HG03045 (cell line): ENCODE measurements around the gene CLSTN1.
"Not testable (repeated sequence)": the region's sequence is repeated elsewhere in the genome, so short reads cannot be mapped to it uniquely, and the experiment has no call there.

Experiments used
- ATAC-seq: cut with Tn5 transposase; IDR thresholded peaks from one replicate; pipeline ENCODE4 v1.9.1; 2021; ENCODE audit warnings: mild to moderate bottlenecking, moderate library complexity; ENCODE audit not compliant: unreplicated experiment

CLSTN1 gene

DNA sequence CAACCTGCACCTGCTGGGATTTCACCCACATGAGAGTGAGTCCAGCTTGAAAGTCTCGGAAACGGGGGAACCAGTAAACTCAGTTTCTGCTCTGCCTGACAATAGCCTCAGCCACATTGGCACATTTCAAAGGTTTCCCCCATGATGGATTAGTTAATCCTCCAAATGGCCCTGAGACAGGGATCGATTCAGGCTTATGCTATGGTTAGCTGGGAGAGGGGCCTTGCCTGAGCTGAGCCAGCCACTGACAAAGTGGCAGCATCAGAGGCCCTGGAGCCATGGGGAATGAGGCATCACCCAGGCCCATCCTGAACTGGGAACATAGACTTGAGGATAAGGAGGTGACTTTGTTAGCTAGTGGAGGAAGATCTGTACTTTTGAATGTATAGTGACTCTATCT, 2.9 kb upstream of the CLSTN1 start:
- no peak for ATAC-seq

DNA sequence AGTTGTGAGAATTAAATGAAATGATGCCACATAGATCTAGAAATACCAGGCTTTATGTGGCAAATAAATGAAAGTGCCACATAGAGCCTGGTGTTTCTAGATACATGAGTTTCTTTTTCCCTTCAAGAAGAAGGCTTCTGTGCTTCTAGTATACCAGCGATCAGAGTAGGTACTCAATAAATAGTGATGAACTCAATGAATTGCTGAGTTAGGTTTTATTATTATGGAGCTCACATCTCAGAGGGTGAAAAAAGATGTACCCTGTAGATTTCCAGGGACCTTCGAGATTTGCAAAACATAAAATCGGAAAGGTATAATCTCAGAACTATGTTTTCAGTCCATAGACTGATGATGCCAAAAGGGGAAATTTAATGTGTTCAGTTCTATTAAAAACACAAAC, 2.3 kb upstream of the CLSTN1 start:
- ATAC-seq = no peak

DNA sequence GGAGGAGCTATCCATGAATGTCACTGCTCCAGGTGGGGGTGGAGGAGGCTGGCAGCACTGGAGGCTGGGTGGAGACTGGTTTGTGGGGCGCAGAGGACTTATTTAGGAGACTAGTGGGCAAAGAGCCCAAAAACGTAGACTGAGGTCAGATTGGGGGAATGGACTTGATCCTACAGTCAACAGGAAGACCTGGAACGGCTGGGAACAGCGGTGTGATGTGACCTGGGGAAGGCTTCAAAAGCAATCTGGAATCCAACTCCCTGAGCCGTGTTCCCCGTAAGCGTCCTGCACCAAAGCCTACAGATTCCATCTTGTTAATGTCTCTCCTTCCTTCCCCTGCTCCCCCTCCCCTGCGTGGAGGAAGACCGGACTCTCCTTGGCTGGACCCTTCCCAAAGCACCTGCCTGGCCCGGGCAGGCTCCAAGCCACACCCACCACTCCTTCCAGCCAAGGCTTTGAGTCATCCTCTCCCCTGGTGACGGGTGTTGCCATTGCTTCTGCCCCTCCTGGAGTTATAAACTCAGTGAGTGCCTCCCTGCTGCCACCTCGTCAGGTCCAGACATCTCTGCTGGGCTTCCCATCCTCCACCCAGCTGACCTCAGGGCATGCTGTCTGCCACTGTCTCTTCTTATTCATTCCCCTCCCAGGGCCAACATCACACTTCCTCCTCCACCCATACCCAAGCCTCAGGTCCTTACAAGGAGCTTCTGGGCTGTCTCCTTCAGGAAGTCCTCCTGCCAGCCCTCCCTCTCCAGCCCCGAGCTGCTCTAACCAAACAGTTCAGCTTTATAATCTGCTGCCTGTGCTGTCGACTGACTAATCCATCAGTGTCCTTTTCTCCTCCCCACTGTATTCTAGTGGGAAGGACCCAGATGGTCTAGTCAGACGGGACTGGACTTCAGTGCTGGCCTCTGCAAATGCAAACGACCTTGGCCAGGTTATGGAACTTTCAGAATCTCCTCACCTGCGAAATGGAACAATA, 1.6 kb upstream of the CLSTN1 start:
- ATAC-seq = no peak

DNA sequence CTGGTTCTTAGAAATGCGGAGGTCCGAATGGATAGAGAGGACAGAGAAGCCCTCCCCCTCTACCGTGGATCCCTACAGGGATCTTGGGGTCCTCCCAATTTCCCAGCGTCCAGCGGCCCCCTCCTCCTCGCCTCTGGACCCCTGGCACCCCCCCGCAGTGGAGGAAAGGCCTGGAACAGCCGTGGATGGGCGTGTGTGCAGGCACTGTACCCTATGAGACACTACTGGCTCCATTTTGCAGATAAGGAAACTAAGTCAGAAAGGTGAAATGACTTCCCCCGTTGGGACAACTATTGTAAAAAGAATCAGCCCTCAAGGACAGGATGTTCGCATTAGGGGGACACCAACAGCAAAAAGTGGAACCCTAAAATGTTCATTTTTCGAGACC, 931 bp upstream of the CLSTN1 start:
- no peak for ATAC-seq

DNA sequence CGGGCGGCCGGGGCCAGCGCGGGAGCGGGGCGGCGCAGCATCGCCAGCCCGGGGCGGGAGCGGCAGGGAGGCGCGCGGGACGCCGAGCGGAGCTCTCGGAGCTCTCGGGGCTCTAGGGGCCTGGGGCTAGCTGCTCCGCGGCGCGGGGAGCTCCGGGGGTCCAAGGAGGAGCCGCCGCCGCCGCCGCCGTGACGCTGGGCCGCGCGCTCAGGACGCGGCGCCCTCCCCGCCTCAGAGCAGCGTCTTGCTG, 147 bp downstream of the CLSTN1 start:
- ATAC-seq = peak; percentile 20

DNA sequence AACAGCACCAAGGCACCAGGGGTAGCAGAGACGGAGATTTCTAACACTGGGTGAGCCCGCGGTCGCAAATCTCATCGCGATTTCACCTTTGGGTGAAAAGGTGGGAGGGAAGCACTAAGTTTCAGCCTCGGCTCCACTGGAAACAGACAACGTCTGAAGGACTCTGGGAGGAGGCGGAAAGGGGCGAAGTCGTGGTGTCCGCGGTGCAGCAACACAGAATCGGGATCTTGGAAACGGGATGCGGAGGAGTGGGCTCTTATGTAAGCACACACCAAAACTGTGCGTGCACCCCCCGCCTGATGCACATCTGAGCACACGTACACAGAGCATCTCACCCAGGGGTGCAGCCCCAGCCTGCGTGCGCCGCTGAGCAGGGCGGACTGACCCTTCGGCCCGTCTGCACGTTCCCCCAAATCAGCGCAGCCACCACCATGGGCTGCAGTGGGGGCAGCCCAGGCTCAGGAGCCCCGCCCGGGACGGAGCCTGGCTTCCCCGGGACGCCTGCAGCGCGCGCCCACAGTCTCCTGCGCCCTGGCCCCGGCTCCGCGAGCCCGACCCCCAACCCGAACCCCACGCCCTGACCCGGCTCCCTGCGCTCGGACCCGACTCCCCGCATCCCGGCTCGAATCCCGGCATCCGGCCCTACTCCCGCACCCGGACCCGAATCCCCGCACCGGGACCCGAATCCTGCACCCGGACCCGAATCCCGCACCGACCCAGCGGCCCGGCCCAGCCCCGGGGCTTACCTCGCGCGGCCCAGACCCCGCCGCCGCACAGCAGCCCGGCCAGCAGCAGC, 670 bp downstream of the CLSTN1 start:
- peak; percentile 11 for ATAC-seq

DNA sequence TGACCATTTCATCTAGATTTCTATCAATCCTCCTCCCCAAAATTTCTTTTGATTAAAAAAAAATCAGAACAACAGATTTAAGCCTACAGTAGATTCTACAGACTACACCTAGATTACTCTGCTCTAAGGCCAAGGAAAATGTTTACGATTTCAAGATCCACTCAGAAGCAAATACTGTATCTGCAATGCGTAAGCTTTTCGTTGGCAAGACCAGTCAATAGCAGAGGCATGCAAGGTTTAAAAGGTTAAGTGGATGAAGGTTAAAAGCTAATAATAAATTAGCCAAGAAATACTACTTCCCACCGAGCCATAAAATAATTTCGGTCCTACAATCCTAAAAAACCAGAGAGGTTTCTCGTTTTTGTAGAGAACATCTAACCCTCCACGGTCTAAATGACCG, 1.3 kb downstream of the CLSTN1 start:
- no peak for ATAC-seq

DNA sequence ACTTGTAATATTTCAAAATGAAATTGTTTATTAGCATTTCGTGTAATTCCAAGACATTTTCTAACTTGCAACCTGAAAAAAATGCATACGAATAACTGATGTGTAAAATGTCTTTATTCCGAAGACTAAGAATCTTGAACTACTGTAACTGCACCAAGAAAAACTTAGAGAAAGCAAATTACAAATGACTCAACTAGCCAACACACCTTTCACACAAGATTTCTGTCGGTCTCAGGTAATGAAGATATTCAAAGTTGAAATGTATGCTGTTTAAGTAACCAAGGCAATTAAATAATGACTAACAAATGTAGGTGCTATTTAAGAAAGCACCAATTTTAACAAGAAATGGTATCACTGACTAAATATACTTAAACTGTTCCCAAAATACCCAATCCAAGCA, 2.1 kb downstream of the CLSTN1 start:
- ATAC-seq = no peak

DNA sequence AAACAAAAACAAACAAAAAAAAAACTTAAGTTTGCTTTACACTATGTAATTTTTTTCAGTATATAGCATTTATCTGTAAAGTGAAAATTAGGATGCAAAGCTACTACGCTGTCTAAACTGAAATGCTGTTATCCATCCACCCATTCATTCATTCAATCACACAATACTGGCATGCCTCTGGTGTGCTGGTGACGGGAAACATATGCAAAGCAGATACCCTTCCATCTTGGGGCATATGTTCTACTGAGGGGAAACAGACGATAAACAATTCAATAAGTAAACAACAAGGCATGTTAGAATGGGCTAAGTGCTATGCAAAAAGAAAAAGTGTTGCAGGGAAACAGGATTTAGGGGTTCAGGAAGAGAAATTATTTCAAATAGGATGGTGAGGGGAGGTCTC, 3.2 kb downstream of the CLSTN1 start:
- ATAC-seq = no peak

DNA sequence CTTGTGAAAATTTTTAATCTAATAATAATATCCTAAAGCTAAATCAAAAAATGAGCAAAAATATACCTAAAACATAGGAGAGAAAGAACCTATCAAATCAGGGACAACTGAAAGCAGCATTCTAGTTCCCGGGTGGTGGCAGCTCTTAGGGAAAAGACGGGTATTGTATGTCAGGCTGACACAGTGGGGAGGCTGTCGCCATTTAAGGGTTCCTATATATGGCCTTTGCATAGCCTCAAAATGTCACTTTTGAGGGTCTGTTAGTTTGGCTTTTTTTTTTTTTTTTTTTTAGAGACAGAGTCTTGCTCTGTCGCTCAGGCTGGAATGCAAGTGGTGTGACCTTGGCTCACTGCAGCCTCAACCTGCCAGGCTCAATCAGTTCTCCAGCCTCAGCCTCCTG, 6.0 kb downstream of the CLSTN1 start:
- no peak for ATAC-seq

DNA sequence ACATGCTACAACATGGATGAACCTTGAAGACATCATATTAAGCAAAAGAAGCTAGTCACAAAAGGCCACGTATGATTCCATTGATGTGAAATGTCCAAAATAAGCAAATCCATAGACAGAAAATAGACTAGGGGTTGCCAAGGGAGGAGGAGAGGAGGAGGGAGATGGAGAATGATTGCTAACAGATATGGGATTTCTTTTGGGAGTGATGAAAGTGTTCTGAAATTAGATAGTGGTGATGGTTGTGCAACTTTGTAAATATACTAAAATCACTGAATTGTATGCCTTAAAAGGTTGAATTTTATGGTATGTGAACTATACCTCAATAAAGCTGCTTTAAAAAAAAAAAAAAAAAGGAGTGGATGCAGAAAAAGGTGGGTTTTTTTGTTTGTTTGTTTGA, 7.6 kb downstream of the CLSTN1 start:
- no peak for ATAC-seq

DNA sequence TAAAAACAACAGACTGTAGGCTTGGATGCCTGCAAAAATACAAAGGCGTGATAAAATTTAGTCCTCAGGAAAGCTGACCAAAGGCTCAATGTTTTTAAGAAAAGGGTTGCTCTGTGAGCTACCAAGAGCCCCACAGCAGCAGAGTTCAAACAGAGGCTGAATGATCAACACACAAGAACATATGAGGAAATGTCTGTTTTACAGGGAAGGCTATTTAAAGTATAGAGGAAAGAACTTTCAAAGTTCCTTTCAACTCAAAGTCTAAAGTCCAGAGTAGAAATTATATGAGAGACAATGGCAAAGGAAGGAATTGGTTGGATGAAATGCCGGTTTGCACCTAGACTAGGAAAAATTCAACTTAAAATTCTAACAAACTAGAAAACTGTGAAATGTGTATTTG, 8.6 kb downstream of the CLSTN1 start:
- no peak for ATAC-seq

DNA sequence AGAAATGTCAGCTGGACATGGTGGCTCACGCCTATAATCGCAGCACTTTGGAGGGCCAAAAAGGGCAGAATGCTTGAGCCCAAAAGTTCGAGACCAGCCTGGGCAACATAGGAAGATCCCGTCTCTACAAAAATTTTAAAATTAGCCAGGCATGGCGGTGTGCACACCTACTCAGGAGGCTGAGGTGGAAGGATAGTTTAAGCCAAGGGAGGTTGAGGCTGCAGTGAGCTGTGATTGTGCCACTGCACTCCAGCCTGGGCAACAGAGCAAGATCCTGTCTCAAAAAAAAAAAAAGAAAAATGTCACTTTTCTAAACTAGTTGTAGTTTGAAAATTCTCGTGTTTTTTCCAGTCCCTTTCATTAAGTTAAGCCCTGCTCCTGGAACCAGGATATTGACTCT, 9.1 kb downstream of the CLSTN1 start:
- ATAC-seq = no peak

DNA sequence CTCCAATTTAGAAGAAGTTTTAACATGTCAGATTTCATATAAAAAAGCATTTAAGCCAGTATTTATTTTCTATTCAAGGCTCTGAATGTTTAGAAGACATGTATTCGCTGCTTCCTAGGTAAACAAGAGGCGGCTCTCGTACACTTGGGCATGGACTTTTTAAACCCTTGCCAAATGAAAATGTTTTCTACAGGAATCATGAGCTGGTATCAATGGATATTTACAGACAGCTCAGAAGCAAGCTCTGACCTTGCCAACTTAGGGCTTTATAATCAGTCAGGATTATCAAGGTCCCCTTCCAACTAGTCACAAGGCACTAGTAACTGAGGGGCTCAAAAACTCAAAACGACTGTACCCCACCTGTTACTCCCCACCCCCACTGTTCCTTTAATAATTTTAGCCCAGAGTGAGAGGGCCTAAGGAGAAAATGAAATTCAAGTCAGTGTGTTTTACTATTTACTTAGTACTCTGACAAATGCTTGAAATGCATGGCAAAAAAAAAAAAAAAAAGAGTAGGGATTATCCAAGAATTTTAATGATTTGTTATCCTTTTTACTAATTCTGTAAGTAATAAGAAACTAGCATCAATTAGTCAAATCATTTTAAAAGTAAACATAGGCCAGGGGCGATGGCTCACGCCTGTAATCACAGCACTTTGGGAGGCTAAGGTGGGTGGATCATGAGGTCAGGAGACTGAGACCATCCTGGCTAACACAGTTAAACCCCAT, 12.4 kb downstream of the CLSTN1 start:
- no peak for ATAC-seq

DNA sequence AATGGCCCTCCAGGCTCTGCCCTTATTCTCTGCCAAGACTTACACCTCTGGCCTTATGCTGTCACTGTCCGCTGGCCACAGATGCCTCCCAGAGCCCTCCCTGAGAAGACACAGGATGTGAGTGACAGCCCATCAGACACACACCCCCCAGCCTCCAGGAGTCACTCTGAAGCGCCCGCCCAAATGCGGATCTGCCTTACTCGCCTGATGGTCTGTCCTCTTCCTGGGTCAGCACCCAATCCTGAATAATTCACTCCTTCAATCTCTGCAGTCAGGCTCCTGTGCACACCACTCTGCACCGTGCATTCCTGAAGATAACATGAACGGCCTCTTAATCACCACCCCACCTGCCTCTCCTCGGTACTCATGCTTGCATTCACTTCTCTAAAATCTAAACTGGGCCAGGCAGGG, 14.7 kb downstream of the CLSTN1 start:
- no peak for ATAC-seq

DNA sequence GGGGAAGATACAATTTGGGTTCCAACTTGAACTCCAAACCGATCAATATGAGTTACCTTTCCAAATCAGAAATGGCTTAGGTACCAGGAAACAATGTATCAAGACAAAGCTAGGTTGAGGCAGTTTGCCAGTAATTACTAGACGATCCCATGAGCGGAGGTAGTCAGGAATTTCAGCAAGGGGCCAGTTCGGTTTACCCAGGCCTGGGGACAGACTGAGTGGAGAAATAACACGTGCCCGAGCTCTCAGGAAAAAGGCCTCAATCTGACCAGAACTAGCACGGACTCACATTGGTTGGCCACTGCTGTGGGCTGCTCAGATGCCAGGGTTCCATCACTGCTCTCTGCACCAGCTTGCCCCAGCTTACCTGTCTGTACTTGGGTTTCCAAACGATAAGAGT, 15.3 kb downstream of the CLSTN1 start:
- no peak for ATAC-seq

DNA sequence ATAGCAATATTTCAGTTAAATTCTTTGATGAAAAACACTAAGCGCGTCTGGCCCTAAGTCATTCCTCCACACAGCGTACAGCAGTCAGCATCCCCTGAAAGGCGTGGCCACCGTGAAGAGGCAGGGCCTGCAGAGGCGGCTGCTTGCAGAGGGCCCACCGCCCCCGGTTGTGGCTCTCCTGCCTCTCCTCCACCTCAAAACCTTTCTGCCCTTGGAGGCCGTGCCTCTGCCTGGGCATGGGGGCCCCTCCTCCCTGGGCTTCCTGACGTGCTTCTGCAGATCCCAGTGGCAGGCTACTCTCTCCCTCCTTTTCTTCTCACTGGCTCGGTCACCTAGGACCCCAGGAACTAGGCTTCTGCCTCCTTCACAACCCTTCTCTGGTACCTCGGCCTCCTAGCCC, 16.2 kb downstream of the CLSTN1 start:
- no peak for ATAC-seq

DNA sequence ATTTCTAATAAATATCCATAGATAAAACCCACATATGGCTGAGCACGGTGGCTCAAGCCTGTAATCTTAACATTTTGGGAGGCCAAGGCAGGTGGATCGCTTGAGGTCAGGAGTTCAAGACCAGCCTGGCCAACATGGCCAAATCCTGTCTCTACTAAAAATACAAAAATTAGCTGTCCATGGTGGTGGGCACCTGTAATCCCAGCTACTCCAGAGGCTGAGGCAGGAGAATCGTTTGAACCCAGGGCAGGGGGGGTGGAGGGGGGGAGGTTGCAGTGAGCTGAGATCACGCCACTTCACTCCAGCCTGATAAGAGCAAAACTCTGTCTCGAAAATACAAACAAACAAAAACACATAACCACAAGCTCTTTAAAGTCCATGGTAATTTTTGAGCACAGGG, 17.8 kb downstream of the CLSTN1 start:
- ATAC-seq = not testable (repeated sequence)

DNA sequence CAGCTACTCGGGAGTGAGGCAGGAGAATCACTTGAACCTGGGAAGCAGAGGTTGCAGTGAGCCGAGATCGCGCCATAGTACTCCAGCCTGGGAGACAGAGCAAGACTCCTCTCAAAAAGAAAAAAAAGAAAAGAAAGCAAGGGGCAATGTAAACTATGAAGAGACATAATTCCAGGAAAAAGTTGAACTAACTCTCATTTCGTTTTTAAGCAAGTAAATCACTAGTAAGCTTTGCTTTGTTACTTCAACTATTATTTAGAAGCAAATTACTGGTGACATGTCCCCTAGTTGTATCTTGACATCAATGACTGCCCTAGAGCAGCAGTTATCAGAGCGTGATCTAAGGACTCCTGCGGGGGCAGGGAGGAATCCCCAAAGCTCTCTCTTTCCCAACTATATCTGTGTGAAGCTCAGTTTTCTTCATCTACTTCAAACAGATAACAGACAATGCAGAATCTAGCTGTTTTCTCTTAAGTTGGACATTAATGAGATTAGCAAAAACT, 18.7 kb downstream of the CLSTN1 start:
- no peak for ATAC-seq

DNA sequence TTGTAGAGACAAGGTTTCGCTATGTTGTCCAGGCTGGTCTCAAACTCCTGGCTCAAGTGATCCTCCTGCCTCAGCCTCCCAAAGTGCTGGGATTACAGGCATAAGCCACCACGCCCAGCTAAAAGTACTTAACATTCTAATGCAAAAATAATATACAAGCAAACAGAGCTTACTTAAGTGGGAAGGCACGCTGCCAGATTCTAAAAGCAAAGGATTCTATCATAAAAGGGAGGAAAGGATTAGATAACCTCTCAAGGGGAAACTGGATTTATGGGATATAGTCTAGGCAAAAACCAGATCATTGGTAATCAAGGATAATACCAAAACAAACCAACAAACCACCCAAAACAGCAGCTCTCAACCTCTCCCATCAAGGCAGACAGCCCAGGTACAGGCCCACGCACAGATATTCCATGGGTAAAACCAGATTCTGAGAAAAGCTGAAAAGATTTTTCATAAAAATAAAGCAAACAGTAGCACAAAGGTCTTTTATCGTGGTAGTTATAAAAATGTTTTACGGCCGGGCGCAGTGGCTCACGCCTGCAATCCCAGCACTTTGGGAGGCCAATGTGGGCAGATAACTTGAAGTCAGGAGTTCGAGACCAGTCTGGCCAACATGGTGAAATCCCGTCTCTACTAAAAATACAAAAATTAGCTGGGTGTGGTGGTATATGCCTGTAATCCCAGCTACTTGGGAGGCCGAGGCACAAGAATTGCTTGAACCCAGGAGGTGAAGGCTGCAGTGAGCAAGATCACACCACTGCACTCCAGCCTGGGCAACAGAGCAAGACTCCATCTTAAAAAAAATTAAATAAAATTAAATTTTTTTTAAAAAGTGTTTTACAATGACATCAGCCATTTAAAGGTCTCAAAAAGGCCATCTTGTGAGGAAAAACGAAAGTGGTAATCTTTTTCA, 20.5 kb downstream of the CLSTN1 start:
- ATAC-seq = not testable (repeated sequence)
